GM18505 (cell line): ENCODE data around the gene RIT2.
"Not testable (repeated sequence)": the region's sequence is repeated elsewhere in the genome, so short reads cannot be mapped to it uniquely, and the experiment has no call there.

ENCODE experiments used
- ATAC-seq: cut with Tn5 transposase; IDR thresholded peaks from one replicate; pipeline ENCODE4 v1.9.1; 2021; ENCODE audit not compliant: unreplicated experiment
- POLR2A ChIP-seq: IDR thresholded peaks from 4 replicates; pipeline ENCODE4 v1.6.1; 2011; ENCODE audit warnings: borderline replicate concordance; ENCODE audit not compliant: insufficient read depth, insufficient read length; ENCODE audit errors: extremely low read depth

The RIT2 gene

DNA sequence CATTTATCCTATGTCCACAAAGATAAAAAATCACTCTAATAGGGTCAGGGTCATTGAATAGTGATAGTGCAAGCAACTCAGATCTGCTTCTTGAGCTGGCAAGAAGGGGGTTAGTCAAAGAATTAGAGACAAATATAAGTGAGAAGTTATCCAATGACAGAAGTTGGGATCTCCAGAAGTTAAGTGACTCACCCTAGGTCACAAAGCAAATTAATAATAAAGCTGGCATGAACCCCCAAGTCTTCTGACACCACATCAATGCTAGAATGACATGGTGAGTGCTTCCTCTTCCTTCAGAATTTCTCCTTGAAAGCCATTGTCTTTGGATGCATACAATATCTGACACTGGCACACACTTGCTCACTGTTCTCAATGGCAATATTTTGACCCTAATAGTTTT lies 343.5 kb downstream of the RIT2 start:
- TF ChIP-seq POLR2A: no peak
- no peak for ATAC-seq

DNA sequence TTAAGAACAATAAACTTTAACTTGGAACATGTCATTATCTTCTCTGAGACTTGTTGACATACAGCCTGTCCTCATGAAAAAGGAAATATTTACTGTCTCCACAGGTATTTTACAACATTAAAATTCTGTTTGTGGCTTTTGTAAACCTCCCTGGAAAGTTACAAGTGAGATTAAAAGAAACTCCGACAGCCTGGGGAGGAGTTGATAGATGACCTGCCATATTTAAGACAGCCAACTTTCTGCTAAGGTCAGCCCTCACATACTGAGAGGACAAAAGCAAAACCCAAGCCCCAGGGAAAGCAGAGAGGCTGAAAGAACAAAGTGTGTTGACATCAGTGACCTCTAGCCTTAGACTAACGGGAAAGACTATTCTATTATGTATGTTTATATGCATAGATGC lies 350.2 kb downstream of the RIT2 start:
- ATAC-seq: no peak
- TF ChIP-seq POLR2A: no peak

DNA sequence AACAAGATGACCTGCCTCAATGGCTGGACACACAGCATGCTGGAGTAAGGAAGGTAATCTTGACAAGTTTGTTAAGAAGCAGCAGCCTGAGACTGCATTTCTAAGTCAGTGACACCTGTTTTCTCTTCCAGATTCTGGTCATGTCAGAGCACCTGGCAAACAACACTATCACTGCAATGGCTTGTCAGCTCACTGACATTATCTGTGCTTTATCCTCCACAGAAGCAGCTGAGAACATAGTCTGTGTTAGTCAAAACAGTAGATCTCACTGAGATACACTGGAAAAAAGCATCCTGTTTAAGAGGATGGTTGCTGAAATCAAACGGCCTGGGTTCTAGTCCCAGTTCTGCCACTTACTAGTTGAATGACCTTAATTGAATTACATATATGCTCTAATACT lies 355.2 kb downstream of the RIT2 start:
- ATAC-seq: no peak
- no peak for TF ChIP-seq POLR2A

DNA sequence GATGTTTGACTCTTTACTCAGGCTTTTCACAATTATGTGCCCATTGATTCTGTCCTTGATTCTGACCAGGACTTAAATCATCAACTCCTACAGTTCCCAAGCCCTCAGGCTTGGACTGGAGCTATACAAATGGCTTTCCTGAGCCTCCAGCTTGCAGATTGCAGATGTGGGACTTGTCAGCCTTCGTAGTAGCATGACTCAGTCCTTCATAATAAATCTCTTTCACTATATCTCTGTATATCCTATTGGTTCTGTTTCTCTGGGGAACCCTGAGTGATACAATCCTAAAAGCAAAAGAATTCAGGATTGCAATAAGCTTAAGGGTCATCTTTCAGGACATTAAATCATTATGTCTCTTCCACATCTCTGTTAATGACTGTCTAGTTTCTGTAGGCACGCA lies 356.6 kb downstream of the RIT2 start:
- no peak for TF ChIP-seq POLR2A
- ATAC-seq: no peak

DNA sequence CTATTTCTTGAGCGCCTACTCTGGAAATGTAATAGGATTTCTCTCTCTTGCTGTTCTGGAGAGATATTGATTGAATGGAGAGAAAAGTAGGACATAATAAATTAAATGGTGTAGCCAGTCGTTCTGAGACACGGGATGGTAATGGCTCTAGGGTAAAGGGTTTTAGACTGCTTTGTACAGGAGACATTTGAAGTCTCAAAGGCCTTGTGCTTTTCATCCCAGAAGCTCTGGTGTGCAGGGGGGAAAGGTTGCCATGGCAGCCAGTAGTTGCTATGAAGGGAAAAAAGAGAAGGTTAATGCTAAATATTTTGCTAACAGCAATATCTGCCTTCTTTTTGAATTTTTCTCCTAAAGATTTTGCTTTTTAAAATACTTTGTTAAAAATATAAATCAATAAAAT lies 359.3 kb downstream of the RIT2 start:
- no peak for ATAC-seq
- TF ChIP-seq POLR2A: no peak

DNA sequence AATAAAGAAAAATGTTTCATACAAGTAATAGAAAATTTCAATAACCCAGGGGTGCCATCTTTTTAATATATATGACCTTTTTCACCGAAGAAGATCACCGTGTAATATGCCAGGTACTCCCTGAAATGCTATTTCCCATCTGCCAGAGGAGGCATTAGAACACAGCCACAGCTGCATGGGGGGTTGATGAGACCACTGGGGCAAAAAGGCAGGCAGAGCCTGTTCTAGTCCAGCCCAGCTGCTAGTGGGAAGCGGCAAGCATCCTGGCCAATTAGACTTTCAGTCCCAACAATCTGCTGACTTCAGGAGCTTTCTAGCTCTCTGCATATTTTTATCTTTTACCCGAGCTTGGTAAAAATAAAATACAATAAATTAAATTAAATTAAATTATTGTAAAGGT lies 362.6 kb downstream of the RIT2 start:
- ATAC-seq: no peak
- no peak for TF ChIP-seq POLR2A

DNA sequence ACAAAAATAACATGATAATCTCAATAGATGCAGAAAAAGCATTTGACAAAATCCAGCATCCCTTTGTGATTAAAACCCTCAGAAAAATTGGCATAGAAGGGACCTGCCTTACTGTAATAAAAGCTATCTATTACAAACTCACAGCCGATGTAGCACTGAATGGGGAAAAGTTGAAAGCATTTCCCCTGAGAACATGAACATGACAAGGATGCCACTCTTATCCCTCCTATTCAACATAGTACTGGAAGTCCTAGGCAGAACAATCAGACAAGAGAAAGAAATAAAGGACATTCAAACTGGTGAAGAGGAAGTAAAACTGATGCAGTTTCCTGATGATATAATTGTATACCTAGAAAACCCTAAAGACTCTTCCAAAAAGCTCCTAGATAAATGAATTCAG lies 368.7 kb downstream of the RIT2 start:
- no peak for ATAC-seq
- no peak for TF ChIP-seq POLR2A

DNA sequence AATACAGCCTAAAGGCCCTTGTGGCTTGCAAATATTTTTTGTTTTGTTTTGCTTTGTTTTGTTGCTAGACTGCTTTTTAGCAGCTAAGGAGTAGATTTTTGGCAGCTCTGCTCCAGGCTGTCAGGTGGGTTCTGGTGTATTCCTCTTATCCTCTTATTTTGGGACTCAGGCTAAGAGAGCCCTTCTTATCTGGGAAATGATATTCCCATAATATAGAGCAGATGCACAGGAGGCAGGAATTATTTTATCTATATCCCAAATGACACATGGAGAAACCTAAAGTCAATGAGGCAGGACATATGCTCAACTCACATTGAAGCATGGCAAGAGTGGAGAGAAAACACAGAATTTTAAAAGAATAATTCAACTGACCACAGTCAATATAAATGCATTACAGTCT lies 369.6 kb downstream of the RIT2 start:
- no peak for ATAC-seq
- no peak for TF ChIP-seq POLR2A

DNA sequence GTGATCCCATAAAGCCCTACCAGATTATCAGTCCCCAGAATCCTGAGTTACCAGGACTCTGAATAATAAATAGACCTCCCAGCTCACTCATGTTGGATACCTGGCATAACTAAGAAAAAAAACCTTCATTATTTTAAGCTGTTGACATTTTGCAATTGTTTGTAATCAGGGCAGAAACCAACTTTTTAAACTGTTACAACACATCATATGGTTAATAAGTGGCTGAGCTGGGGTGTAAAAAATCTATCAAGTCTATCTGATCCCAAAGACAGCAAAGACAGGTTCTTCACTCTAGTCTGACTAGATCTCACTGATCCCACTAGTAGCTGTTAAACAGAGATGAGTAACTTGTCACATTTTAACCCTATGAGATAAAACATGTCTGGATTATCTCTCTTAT lies 370.3 kb downstream of the RIT2 start:
- ATAC-seq: no peak
- TF ChIP-seq POLR2A: no peak

DNA sequence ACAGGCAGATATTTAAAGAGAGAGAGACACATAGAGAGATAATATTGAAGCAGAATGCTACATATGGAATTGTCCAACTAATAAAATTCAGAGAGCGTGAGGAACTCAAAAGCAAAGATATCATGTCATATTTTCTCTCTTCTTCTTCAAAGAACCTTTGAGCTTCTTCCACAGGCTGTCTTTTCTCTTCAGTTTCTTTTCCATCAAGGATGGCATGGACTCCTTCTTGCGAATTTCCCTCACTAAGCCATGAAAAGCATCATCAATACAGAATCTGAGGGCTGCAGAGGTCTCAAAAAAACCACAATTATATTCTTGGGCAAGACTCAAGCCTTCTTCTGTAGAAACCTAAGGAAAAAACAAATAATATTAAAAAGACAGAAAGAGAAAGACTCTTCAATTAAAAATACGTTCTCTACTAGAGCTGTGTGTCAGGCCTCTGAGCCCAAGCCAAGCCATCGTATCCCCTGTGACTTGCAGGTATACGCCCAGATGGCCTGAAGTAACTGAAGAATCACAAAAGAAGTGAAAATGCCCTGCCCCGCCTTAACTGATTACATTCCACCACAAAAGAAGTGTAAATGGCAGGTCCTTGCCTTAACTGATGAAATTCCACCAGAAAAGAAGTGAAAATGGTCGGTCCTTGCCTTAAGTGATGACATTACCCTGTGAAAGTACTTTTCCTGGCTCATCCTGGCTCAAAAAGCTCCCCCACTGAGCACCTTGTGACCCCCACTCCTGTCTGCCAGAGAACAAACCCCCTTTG lies 371.9 kb downstream of the RIT2 start:
- no peak for TF ChIP-seq POLR2A

DNA sequence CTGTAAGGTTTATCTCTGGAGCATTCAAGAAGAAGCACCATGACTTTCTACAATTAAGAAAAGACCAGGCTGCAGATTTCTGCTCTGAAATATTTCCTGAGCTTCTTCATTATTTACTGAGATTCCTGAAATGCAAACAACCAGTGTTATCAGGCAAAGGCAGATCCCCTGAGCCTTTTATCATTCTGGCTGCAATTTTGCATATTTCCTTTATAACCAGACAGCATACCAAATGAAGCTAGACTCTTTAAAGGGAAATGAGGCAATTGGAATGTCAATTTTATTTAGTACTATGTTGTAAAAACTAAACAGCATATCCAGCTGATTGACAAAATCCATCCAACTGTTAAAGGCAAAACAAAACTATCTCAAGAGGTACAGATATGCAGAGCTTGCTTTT lies 372.5 kb downstream of the RIT2 start:
- TF ChIP-seq POLR2A: no peak
- ATAC-seq: no peak

More for the DNA sequence above, 371.9 kb downstream of the RIT2 start:
- ATAC-seq: no peak

DNA sequence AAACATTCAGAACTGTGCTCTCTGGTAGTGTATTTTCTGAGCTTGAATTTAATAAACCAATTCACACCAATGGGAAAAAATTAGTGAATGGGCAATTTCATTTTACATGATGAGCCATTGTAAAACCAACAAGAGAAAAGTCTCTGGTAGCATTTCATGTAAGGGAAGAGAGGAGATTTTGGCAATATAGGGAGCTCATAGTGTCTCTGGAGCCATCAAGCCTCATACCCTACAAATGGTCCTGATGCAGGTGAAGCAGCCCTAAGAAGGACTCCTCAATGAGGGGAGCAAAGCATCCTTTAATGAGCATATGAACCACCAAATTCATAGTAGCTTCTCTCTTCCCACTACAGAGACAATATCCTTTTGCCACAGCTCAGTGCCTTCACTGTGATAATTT lies 373.0 kb downstream of the RIT2 start:
- ATAC-seq: no peak

DNA sequence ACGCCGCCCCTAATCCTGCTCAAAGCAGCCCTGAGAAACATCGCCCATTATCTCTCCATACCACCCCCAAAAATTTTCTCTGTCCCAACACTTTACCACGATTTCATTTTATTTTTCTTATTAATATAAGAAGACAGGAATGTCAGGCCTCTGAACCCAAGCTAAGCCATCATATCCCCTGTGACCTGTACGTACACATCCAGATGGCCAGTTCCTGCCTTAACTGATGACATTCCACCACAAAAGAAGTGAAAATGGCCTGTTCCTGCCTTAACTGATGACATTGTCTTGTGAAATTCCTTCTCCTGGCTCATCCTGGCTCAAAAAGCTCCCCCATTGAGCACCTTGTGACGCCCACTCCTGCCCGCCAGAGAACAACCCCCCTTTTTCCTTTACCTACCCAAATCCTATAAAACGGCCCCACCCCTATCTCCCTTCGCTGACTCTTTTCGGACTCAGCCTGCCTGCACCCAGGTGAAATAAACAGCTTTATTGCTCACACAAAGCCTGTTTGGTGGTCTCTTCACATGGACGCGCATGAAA lies 373.6 kb downstream of the RIT2 start:
- not testable (repeated sequence) for ATAC-seq

More for the DNA sequence above, 373.0 kb downstream of the RIT2 start:
- TF ChIP-seq POLR2A: no peak

DNA sequence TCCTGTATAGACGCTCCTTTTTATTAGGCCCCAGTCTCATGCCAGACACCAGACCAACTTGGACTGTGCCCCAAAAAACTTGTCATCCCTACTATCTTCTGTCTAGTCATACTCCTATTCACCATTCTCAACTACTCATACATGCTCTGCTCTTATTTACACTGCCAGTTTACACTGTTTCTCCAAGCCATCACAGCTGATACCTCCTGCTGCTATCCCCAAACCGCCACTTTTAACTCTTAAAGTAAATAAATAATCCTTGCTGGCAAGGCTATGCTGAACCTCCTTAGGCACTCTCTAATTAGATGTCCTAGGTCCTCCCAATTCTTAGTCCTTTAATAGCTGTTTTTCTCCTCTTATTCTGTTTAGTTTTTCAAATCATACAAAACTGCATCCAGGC lies 374.2 kb downstream of the RIT2 start:
- ATAC-seq: not testable (repeated sequence)

DNA sequence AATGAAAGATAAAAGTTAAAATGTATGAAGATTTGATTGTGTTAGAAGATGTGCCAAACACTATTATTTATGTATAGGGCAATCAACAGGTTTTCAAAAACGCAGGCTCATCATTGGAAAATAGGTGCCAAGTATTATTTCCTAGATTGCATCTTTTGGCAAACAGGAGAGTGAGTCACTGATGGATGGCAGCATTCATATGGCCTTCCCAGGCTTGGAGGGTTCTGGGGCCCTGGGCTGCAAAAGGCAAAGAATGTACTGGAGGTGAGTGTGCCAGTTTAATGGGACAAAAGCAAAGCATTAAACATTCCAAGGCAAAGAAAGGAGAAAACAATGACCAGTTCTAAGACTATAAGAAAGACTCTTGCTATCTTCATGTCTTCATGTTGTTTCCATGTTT lies 379.4 kb downstream of the RIT2 start:
- no peak for ATAC-seq
- no peak for TF ChIP-seq POLR2A
